Stomach smooth muscle (tissue), 2 donors: ENCODE measurements around the gene ONECUT1.
A peak's percentile ranks its signal among the peaks of the same experiment; 100 is the strongest.

ENCODE experiments used
- H3K27ac ChIP-seq: one replicate; pipeline ENCODE4 v1.7.0; 2013; ENCODE audit warnings: mild to moderate bottlenecking, low read length, inconsistent platforms
- H3K27me3 ChIP-seq, 2 donors: one replicate each; pipeline ENCODE4 v1.7.0; 2013; ENCODE audit warnings: low read length in 2 of 2; ENCODE audit not compliant: insufficient read depth in 2 of 2, control insufficient read depth in 1 of 2
- H3K36me3 ChIP-seq, 2 donors: one replicate each; pipeline ENCODE4 v1.7.0; 2013; ENCODE audit warnings: low read length in 2 of 2; ENCODE audit not compliant: control insufficient read depth in 2 of 2, insufficient read depth in 2 of 2
- H3K4me1 ChIP-seq: one replicate; pipeline ENCODE4 v1.7.0; 2013; ENCODE audit warnings: low read length; ENCODE audit not compliant: control insufficient read depth, insufficient read depth
- H3K4me3 ChIP-seq, 2 donors: one replicate each; pipeline ENCODE4 v1.7.0; 2013; ENCODE audit warnings: low read length in 2 of 2
- H3K9ac ChIP-seq, 2 donors: one replicate each; pipeline ENCODE4 v1.7.0; 2013; ENCODE audit warnings: low read length in 2 of 2, mild to moderate bottlenecking in 1 of 2
- H3K9me3 ChIP-seq, 2 donors: one replicate each; pipeline ENCODE4 v1.7.0; 2013; ENCODE audit warnings: low read length in 2 of 2; ENCODE audit not compliant: control insufficient read depth in 2 of 2
- donor health status: healthy.
- donor health status: Pancreatic carcinoma.

ONECUT1 gene

GRCh38 chr15:52804526-52805081, 14.5 kb upstream of the ONECUT1 start:
- Histone ChIP-seq H3K9me3 (no peaks in the 10 kb centered on the region), H3K27ac (no peak overlapping the region), H3K36me3 (no peaks in the 10 kb centered on the region), H3K4me3 (peak overlapping the region; percentile 49 to 66), H3K27me3 (peaks cover 75 to 89% of the 10 kb centered on the region in 2 donors), H3K9ac (no peak overlapping the region), H3K4me1 (peaks cover 24% of the 10 kb centered on the region)

- Histone ChIP-seq H3K4me1 (peaks cover 26% of the 10 kb centered on the region), H3K9me3 (no peaks in the 10 kb centered on the region), H3K4me3 (peak overlapping the region in 1 of 2 donors; percentile 40), H3K36me3 (no peaks in the 10 kb centered on the region), H3K9ac (no peak overlapping the region), H3K27ac (no peak overlapping the region), H3K27me3 (peaks cover 78 to 90% of the 10 kb centered on the region in 2 donors)
Measured at GRCh38 chr15:52803467-52804306, 13.6 kb upstream of the ONECUT1 start.

- H3K36me3 ChIP-seq: no peaks in the 10 kb centered on the region
- H3K27ac ChIP-seq: no peak overlapping the region
- H3K4me3 ChIP-seq: no peak overlapping the region
- H3K4me1 ChIP-seq: peaks cover 31% of the 10 kb centered on the region
- peaks cover 82 to 94% of the 10 kb centered on the region in 2 donors for H3K27me3 ChIP-seq
- H3K9ac ChIP-seq: no peak overlapping the region
- no peaks in the 10 kb centered on the region for H3K9me3 ChIP-seq
Measured at GRCh38 chr15:52803108-52803466, 13.0 kb upstream of the ONECUT1 start.

GRCh38 chr15:52802110-52802509, 12.0 kb upstream of the ONECUT1 start:
- peaks cover 84 to 97% of the 10 kb centered on the region in 2 donors for H3K27me3 ChIP-seq
- H3K27ac ChIP-seq: no peak overlapping the region
- peaks cover 36% of the 10 kb centered on the region for H3K4me1 ChIP-seq
- H3K36me3 ChIP-seq: no peaks in the 10 kb centered on the region
- no peak overlapping the region for H3K4me3 ChIP-seq
- H3K9me3 ChIP-seq: no peaks in the 10 kb centered on the region
- no peak overlapping the region for H3K9ac ChIP-seq

- Histone ChIP-seq H3K4me3 (no peak overlapping the region), H3K4me1 (peaks cover 36% of the 10 kb centered on the region), H3K9me3 (no peaks in the 10 kb centered on the region), H3K9ac (no peak overlapping the region), H3K36me3 (no peaks in the 10 kb centered on the region), H3K27me3 (peaks cover 83 to 95% of the 10 kb centered on the region in 2 donors), H3K27ac (no peak overlapping the region)
Measured at GRCh38 chr15:52801748-52802085, 11.6 kb upstream of the ONECUT1 start.

- peaks cover 34% of the 10 kb centered on the region for H3K4me1 ChIP-seq
- no peak overlapping the region for H3K27ac ChIP-seq
- H3K9ac ChIP-seq: no peak overlapping the region
- H3K27me3 ChIP-seq: peaks cover 83 to 96% of the 10 kb centered on the region in 2 donors
- no peaks in the 10 kb centered on the region for H3K9me3 ChIP-seq
- H3K36me3 ChIP-seq: no peaks in the 10 kb centered on the region
- no peak overlapping the region for H3K4me3 ChIP-seq
Measured at GRCh38 chr15:52800828-52801747, 11.0 kb upstream of the ONECUT1 start.

- peaks cover 90 to 98% of the 10 kb centered on the region in 2 donors for H3K27me3 ChIP-seq
- no peak overlapping the region for H3K9ac ChIP-seq
- H3K4me1 ChIP-seq: peaks cover 19% of the 10 kb centered on the region
- H3K4me3 ChIP-seq: no peak overlapping the region
- H3K36me3 ChIP-seq: no peaks in the 10 kb centered on the region
- H3K27ac ChIP-seq: no peak overlapping the region
- no peaks in the 10 kb centered on the region for H3K9me3 ChIP-seq
Measured at GRCh38 chr15:52799145-52799811, 9.1 kb upstream of the ONECUT1 start.

- Histone ChIP-seq H3K9ac (no peak overlapping the region), H3K27me3 (peaks cover 92 to 96% of the 10 kb centered on the region in 2 donors), H3K36me3 (no peaks in the 10 kb centered on the region), H3K27ac (no peak overlapping the region), H3K4me3 (peak overlapping the region in 1 of 2 donors; percentile 22), H3K4me1 (peaks cover 13% of the 10 kb centered on the region), H3K9me3 (no peaks in the 10 kb centered on the region)
Measured at GRCh38 chr15:52798529-52799101, 8.5 kb upstream of the ONECUT1 start.

GRCh38 chr15:52797625-52798501, 7.7 kb upstream of the ONECUT1 start:
- H3K27ac ChIP-seq: no peak overlapping the region
- peak overlapping the region in 1 of 2 donors; percentile 22 for H3K4me3 ChIP-seq
- no peaks in the 10 kb centered on the region for H3K9me3 ChIP-seq
- H3K36me3 ChIP-seq: no peaks in the 10 kb centered on the region
- no peak overlapping the region for H3K9ac ChIP-seq
- H3K4me1 ChIP-seq: peaks cover 12% of the 10 kb centered on the region
- peaks cover 92 to 96% of the 10 kb centered on the region in 2 donors for H3K27me3 ChIP-seq
